Astrocyte of the cerebellum (primary cell): ENCODE data around the gene PGBD5.

Experiments used
- DNase-seq: peaks from one replicate; pipeline ENCODE4 v3.0.0-alpha.2; 2011; ENCODE audit warnings: low read depth
- H3K4me3 ChIP-seq: 2 replicates; pipeline ENCODE4 v1.5.1; 2011; ENCODE audit warnings: mild to moderate bottlenecking, low read depth, low read length, moderate library complexity
- CTCF ChIP-seq: IDR thresholded peaks from 2 replicates; pipeline ENCODE4 v1.5.1; 2012; ENCODE audit warnings: low read length, low read depth, moderate library complexity, mild to moderate bottlenecking; ENCODE audit errors: missing control alignments
- in situ Hi-C: cut with HindIII; loops from 2 replicates; pipeline ENCODE4 v1.10.0; 2017; ENCODE audit warnings: low sequenced_read_pairs

Gene PGBD5

GRCh38 chr1:230394134-230394533 is 32.0 kb downstream of the PGBD5 start:
- in situ Hi-C loops = no loop called here
- no peak for DNase-seq
- no peak overlapping the region for H3K4me3 ChIP-seq
- TF ChIP-seq CTCF = no peak

GRCh38 chr1:230393722-230394121 is 32.4 kb downstream of the PGBD5 start:
- TF ChIP-seq CTCF = no peak
- no peak for DNase-seq
- no peak overlapping the region for H3K4me3 ChIP-seq
- in situ Hi-C loops = no loop called here

- no peak for TF ChIP-seq CTCF
- H3K4me3 ChIP-seq = no peak overlapping the region
- no peak for DNase-seq
- in situ Hi-C loops = no loop called here
Observed at GRCh38 chr1:230392920-230393521, 33.1 kb downstream of the PGBD5 start.

GRCh38 chr1:230392536-230392909 is 33.6 kb downstream of the PGBD5 start:
- DNase-seq = no peak

GRCh38 chr1:230391776-230392535 is 34.2 kb downstream of the PGBD5 start:
- no peak overlapping the region for H3K4me3 ChIP-seq
- peak; percentile 9 for DNase-seq
- no peak for TF ChIP-seq CTCF
- in situ Hi-C loops = no loop called here

More at GRCh38 chr1:230392536-230392909, 33.6 kb downstream of the PGBD5 start:
- H3K4me3 ChIP-seq = no peak overlapping the region
- in situ Hi-C loops = no loop called here
- TF ChIP-seq CTCF = no peak

GRCh38 chr1:230390371-230390770 is 35.8 kb downstream of the PGBD5 start:
- no peak for TF ChIP-seq CTCF
- DNase-seq = no peak
- in situ Hi-C loops = no loop called here
- no peak overlapping the region for H3K4me3 ChIP-seq
